Measurements from ENCODE around the gene NXPH3.
"Not testable (repeated sequence)": the region's sequence is repeated elsewhere in the genome, so short reads cannot be mapped to it uniquely, and the experiment has no call there.

The NXPH3 gene

GRCh38 chr17:49554694-49555494 is 20.8 kb upstream of the NXPH3 start:
- DNase-seq (ENCODE audit: low spot score), result no peak

- no peak for DNase-seq (ENCODE audit: low spot score)
Measured at GRCh38 chr17:49555495-49556222, 20.0 kb upstream of the NXPH3 start.

GRCh38 chr17:49556223-49556943 is 19.3 kb upstream of the NXPH3 start:
- peak; percentile 59 for DNase-seq (ENCODE audit: low spot score)

- DNase-seq (ENCODE audit: low spot score), result peak; percentile 52
Measured at GRCh38 chr17:49557312-49558024, 18.2 kb upstream of the NXPH3 start.

GRCh38 chr17:49564638-49565037 is 11.0 kb upstream of the NXPH3 start:
- DNase-seq (ENCODE audit: low spot score), result no peak

- DNase-seq (ENCODE audit: low spot score), result no peak
Measured at GRCh38 chr17:49565948-49566491, 9.7 kb upstream of the NXPH3 start.

GRCh38 chr17:49566668-49567071 is 9.0 kb upstream of the NXPH3 start:
- no peak for DNase-seq (ENCODE audit: low spot score)

GRCh38 chr17:49567104-49567521 is 8.6 kb upstream of the NXPH3 start:
- no peak for DNase-seq (ENCODE audit: low spot score)

- peak; percentile 50 for DNase-seq (ENCODE audit: low spot score)
Measured at GRCh38 chr17:49567871-49568694, 7.6 kb upstream of the NXPH3 start.

GRCh38 chr17:49568695-49569047 is 7.0 kb upstream of the NXPH3 start:
- DNase-seq (ENCODE audit: low spot score), result not testable (repeated sequence)

GRCh38 chr17:49570540-49571242 is 5.0 kb upstream of the NXPH3 start:
- no peak for DNase-seq (ENCODE audit: low spot score)

- DNase-seq (ENCODE audit: low spot score), result no peak
Measured at GRCh38 chr17:49571283-49571682, 4.4 kb upstream of the NXPH3 start.

GRCh38 chr17:49571764-49572163 is 3.9 kb upstream of the NXPH3 start:
- no peak for DNase-seq (ENCODE audit: low spot score)

GRCh38 chr17:49572226-49572625 is 3.4 kb upstream of the NXPH3 start:
- no peak for DNase-seq (ENCODE audit: low spot score)

- no peak for DNase-seq (ENCODE audit: low spot score)
Measured at GRCh38 chr17:49572806-49573420, 2.8 kb upstream of the NXPH3 start.

- no peak for DNase-seq (ENCODE audit: low spot score)
Measured at GRCh38 chr17:49573510-49574322, 2.0 kb upstream of the NXPH3 start.

- DNase-seq (ENCODE audit: low spot score), result no peak
Measured at GRCh38 chr17:49574323-49574781, 1.3 kb upstream of the NXPH3 start.

- DNase-seq (ENCODE audit: low spot score), result no peak
Measured at GRCh38 chr17:49574945-49575678, 559 bp upstream of the NXPH3 start.
